HG03159 (cell line): ENCODE results near the gene ADD1.
"Not testable (repeated sequence)": the region's sequence is repeated elsewhere in the genome, so short reads cannot be mapped to it uniquely, and the experiment has no call there.

Experiments
- ATAC-seq: cut with Tn5 transposase; IDR thresholded peaks from one replicate; pipeline ENCODE4 v1.9.1; 2021; ENCODE audit warnings: mild to moderate bottlenecking, moderate library complexity; ENCODE audit not compliant: unreplicated experiment

The ADD1 gene

DNA sequence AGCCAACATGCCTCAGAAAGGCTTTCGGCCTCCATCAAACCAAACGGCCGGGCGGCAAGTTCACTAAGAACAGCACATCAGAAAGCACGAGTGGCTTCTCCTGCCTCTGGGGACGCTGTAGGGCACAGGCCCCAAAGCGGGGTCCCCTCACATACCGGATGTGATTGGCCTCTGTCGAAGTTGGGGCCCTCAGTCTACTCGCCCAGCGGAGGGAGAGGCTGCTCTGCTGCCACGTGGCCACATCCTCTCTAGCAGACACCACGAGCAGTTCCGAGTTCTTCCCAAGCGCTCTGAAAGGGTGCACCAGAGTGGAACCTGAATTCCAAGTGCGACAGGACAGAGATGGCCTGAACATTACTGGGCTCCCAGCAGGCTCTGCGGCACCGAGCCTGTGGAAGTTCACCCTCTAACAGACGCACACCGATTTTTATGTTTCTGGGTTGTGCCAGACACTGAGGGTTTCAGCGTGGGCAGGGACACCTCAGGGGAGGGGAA, 98.4 kb downstream of the ADD1 start:
- ATAC-seq: no peak

DNA sequence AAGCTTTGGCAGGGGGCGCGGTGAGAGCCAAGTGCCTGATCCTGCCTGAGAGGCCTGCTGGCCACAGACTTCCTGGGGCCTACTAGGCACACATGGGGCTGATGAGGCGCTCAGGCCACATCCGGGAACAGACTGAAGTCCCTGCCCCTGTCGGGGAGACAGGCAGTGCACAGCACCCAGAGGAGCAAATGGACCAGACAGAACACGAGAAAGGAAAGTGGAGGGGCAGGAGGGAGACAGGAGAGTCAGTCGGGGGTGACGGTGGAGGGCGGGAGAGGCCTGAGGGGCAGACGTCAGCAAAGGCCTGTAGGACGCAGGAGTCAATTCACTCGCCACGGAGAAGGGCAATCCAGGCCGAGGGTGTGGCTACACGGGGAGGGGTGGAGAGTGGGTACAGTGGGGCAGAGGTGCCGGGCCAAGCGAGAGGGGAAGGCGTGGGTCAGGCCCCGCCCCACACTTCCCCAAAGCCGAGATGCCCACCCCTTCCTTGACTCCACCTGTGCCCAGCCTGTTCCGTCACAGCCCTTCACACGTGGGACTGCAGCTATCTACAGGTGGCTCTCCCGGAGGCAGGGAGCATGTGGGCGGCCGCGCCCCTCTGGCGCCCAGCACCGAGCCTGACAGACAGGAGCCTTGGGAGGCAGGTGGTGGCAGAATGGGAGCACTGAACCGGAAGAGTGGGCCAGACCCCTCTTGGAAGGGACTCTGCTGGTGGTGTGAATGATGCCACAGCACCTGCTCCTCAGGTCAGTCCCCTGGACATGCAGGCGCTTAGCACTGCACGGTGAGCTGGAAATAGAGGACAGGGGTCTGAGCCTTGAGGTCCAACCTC, 99.1 kb downstream of the ADD1 start:
- no peak for ATAC-seq

DNA sequence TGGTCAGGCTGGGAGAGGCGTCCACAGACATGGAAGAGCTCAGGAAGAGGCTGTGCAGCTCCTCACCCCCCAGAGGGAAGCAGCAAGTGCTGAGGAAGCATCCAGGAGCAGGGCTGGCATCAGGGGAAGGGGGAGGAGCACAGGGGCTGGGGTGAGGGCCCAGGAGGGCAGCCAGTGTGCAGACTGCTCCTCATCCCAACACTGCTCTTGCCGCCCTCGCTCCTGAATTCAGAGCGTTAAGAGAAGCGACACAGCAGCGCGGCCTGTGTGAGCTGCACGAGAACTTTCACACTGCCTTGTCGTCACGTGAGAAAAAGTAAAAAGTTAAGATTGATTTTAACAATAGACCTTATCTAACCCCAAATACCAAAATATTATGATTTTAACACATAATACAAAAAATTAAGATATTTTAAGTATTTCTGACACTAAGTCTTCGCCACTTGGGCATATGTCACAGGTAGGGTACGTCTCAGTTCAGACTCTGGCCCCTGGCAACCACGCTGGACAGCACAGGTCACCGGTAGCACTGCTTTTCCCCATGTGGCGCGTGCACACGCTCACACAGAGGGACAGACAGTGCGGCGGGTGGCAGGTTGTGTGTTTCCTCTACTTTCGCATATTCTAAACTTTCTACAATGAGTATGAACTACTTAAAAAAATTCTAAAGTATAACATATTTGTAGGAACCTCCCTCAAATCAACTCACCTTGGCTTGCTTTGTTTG, 99.9 kb downstream of the ADD1 start:
- ATAC-seq: no peak

DNA sequence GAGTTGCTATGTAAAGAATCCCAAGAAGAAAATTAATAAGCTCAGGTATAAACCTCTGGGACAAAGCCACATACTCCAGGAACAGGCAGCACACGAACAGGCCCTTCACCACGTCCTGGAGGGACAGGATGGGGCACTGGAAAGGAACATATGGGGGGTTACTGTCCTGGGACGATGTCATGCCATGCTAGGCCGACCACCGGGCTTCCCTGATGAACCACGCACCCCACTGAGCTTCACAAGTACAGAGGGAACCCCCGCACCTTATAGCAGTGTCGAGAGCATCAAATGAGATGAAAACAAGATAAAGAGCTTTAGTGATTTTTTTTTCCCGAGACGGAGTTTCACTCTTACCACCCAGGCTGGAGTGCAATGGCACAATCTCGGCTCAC, 100.4 kb downstream of the ADD1 start:
- no peak for ATAC-seq

DNA sequence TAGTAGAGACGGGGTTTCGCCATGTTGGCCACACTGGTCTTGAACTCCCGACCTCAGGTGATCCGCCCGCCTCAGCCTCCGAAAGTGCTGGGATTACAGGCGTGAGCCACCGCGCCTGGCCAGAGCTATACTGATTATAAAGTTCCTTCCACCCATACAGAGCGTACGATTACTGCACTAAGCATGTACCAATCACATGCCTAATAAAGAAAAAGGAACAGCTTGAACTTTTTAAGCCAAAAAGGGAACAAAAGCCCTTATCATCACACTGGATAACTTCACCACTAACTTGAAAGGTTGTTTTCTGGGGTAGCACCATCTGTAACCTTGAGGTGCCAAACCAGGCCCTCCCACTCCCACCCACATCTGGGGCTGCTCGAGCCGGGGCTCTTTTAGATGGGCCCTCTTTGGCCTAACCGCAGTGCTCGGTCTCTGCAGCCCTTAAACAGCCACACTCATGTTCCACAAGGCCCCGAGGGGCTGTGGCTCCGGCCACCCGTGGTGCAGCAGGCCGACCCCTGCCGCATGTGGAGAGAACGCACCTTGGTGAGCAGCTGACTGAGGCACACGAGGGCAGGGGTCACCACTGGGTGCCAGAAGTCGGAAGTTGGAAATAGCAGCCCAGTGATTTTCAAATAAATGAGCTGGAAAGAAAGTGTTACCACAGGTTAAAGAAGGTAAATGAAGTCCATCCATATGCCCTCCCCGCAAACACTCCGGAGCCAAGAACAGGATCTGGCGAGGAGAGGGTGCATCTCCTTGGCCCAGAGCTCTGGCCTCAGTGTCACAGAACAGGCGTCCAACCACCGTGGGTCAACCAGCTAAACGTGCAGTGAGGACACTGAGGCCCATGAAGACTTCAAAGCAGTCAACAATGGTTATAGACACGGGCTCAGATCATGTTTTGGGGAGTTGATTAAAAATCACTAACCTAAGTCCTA, 101.2 kb downstream of the ADD1 start:
- ATAC-seq: no peak

DNA sequence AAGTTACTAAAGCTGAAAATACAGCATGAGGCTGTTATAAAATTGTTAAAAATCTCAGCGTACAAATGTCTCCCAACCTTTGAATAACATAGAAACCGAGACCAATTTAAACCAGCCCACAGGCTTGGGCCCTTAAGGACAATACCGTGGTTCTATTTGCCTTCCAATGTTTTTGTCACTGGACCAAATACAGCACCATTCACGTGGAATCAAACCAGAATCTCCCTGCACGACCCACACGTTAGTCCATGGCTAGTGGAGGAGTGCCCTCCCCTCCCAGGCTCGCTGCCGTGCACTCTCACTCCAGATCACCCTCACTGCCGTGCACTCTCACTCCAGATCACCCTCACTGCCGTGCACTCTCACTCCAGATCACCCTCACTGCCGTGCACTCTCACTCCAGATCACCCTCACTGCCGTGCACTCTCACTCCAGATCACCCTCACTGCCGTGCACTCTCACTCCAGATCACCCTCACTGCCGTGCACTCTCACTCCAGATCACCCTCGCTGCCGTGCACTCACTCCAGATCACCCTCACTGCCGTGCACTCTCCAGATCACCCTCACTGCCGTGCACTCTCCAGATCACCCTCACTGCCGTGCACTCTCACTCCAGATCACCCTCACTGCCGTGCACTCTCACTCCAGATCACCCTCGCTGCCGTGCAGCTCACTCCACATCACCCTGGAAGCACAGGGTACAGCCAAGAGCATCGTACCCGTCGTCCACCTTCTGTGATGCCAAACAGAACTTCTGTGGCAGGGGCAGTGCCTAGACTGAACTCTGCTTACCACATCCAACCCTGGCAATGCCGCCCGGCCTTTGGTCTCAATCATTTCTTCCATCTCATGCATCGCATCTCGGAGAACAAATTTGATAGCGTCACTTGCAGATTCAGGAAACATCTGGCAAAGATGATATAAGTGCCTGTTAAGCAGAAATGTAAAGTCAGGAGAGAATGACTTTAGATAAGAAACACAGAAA, 102.3 kb downstream of the ADD1 start:
- not testable (repeated sequence) for ATAC-seq

DNA sequence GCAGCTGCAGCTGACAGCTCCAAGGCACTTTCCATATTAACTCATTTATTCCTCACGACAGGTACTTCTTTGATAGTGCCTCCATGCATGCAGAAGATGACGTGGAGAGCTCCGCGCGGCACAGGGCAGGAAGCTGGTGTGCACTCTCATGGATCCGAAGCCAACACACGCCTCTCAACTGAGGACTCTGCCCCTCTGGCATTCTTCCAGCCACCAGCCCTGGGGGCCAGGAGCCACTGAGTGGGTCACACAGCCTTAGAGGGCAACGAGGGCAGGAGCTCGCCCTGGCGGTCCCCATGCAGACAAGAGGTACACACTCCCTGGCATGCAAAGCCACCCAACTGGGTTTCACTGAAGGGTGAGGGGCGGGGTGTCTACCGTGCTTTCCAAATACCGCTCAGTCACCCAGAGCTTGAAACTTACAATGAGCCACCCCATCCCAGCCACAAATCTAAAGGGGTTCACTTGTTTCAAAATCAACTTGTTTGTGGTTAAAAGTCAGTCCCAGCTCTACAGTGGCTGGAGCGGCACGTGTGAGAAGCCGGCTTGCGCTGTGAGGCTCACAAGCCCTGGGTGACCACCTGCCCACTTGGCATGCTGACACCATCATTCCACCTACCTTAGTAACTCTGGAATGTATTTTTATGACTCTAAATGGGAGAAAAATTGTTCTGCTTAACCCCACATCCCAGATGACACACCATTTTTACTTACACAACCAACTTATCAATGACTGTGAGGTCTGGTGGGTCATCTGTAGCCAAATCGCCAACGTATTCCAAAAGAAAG, 103.4 kb downstream of the ADD1 start:
- no peak for ATAC-seq

DNA sequence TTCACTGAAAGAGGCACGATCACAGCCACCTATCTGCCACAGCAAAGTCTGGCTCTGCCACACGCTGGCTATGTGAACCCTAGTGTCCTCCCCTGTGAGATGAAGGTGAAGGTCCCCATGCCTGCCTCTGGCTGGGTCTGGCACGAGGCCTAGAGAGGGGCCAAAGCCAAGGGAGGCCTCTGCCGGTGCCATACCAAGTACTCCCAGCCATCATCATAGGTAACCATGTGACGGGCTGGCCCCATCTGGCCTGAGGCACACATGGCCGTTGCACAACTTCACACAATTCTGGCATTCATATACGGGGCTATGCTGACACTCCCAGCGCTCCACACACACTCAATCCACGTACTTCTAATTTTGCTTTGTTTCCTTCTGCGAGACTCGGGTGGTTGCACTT, 104.3 kb downstream of the ADD1 start:
- no peak for ATAC-seq

DNA sequence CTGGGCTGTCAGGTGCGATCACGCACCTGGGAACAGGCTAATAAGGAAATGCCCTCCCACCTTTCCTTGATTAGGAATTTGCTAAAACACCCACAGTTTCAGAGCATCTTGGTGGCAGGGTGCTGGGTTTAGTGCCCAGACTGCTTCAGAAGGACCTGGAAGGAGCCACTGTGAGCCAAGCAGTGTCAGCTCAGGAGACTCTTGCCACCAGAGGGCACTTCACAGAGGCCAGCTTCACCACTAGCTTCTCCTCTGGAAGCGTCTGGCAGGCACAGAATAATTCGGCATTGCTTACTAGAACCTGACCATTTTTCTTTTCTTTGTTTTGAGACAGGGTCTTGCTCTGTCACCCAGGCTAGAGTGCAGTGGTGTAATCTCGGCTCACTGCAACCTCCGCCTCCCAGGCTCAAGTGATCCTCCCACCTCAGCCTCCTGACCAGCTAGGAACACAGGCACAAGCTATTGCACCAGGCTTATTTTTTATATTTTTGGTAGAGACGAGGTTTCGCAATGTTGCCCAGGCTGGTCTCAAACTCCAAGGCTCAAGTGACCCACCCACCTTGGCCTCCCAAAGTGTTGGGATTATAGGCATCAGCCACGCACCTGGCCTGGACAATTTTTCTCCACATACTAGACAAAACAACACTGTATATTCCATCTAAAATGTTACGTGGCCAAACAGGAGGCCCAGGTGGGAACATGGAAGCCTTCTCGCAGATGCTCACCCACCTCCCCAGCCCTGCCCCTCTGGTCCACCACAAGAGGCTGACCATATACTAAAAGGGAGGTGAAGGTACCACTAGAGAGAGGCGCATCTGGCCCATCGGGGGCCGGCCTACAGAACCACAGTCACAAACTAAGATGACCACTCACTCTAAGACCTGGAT, 105.5 kb downstream of the ADD1 start:
- ATAC-seq: no peak

DNA sequence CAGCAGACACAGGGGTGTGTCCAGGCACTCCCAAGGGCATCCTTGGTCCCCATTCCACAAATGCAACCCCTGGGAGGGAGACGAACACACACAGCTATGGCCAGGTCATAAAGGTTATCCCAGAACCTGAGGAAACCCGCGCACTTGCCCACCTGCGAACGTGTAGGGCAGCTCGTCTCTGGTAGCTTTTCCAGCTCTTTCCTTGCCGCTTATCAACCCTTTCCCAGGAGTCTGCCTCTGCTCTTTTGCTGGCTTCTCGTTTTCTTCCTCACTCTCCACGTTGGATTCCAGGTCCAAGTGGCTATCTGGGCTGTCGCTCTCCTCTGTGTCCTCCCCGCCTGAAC, 106.1 kb downstream of the ADD1 start:
- no peak for ATAC-seq

DNA sequence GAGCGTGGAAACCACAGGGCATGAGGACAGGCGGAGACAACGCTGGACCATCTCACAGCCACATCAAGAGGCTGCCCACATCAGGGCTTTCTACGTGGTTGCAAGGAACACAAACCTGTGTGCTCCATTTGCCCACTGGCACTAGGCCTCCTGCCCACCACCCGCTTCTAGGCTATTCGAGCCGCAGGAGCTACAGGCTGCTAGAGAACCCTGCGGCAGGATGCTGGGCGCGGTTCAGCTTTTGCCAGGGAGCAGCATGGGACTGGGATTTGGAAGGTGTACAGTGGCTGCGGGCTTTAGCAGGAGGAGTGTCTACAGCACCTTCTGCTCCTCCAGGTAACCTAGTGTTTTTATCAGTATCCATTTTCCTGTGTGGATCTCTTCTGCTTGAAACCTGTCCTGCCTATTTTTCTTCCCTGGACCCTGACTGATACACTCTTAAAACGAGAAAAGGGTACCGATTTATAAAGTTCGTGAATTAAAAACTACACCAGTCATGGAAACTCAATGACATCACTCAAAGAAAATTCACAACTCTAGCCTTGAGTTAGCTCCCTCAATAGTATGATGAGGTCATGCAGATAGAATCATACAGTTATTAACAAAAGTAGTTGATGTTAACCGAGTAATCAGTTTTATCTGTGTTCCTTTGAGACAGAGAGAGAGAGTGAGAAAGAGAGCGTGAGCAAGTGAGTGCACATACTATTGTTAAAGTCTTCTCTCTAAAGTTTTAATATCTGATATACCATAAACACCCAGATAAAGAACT, 106.8 kb downstream of the ADD1 start:
- no peak for ATAC-seq

DNA sequence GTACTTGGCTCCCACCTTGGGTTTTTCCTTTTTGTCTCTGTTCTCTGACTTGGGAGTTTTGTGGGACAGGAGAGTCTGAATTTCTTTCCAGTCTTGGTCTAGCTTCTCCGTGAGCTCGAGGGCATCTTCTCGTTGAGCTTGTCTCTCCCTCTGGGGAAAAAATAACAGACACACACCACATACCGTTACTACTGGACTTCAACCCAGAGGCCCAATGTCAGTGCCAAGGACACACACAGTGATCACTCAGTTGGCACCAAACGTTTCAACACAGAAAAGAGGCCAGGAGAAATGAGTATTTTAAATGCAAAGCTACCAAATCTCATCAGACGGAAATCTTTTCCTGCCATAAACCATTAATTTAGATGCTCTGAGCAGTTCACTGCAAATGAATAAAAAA, 109.9 kb downstream of the ADD1 start:
- no peak for ATAC-seq

DNA sequence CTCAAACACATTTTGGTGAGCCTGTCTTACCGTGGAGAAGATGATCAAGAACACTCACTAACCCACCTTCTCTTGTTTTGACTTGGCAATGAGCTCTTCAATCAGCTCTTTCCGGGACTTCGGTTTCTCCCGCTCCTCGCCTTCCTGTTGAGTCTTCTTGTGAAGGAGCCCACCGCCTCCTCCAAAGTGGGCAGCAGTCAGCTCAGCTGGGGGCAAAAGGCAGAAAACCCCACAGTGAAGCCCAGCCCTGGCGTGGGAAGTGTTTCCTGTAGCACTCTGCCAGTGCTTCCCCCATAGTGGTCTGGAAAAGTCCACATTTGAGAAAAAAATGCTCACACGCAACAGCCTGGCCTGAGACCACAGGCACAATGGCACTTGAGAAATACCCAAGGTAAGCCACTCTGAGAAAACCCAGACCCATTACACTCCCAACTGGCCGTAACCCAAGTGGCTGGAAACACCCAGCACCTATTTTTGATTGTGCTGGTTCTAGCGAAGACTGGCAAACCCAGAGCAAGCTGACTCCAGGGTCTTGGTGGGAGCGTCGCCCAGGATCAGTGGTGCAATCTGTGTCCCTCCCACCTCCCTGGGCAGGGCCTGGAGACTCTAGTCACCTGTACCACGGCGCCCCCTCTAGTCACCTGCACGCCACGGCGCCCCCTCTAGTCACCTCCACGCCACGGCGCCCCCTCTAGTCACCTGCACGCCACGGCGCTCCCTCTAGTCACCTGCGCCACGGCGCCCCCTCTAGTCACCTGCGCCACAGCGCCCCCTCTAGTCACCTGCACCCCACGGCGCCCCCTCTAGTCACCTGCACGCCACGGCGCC, 110.9 kb downstream of the ADD1 start:
- peak; percentile 50 for ATAC-seq

DNA sequence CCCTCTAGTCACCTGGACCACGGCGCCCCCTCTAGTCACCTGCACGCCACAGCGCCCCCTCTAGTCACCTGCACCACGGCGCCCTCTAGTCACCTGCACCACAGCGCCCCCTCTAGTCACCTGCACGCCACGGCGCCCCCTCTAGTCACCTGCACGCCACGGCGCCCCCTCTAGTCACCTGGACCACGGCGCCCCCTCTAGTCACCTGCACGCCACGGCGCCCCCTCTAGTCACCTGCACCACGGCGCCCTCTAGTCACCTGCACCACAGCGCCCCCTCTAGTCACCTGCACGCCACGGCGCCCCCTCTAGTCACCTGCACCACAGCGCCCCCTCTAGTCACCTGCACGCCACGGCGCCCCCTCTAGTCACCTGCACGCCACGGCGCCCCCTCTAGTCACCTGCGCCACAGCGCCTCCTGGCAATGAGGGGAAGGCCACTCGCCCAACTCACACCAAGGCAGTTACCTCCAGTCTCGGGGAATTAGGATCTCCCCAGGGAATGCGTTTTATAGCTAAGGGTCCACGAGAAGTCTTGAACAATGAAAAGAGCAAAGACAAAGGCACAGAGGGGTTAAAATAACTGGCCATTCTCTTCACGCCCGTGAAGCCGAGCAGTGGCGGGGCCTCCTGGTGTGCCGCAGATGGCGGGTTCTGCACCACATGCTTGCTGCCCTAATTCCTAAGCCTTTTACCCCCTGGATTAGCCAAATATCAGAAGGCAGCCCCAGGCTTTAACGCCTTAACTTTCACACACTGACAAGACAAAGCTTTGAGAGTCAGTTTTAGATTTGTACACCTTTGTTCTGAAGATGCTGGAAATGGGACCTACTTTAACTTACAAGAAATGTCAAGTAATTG, 111.8 kb downstream of the ADD1 start:
- not testable (repeated sequence) for ATAC-seq

DNA sequence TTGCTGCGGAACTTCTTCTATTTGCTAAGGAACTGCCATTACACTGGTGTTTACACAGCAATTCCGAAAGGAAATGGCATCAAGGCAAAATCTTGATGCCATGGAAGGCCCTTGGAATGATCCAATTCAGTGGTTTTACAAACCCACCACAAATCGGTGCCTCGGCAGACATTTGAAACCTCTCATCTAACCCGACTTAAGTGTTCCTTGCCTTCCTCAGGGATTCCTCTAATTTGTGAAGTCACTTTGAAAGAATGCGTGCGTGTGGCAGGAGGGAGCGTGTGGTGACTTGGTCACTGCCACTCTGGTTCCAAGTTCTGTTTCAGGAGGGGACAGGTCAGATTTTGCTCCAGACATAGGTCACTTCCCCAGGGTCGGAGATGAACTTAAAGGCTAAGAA, 114.8 kb downstream of the ADD1 start:
- no peak for ATAC-seq

DNA sequence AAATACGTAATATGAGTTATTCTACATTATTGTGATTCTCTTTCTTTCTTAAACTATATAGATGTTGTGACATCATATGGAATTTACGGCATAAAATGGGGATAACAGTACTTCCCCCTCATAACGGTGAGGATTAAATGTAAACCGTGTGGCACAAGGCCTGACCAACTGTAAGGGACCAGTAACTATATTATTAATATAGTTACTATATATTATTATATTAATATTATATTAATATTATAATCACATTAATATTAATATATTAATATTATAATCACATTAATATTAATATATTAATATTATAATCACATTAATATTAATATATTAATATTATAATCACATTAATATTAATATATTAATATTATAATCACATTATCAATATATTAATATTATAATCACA, 116.8 kb downstream of the ADD1 start:
- ATAC-seq: not testable (repeated sequence)
